SU-DHL-6 (cell line): Measurements from ENCODE around the gene UBQLN1.

Experiments
- H2AFZ ChIP-seq: fragments of 200-600 bp; sonication (generic); 2 replicates; pipeline ENCODE4 v1.6.1; 2014; ENCODE audit warnings: low read depth, mild to moderate bottlenecking, moderate library complexity, mixed read lengths, antibody characterized with exemption, low read length; ENCODE audit not compliant: severe bottlenecking
- H3F3A ChIP-seq: fragments of 200-600 bp; shearing (Covaris generic); 2 replicates; pipeline ENCODE4 v1.6.0; 2016; ENCODE audit warnings: antibody characterized with exemption, mild to moderate bottlenecking; ENCODE audit not compliant: insufficient read depth
- H3K27ac ChIP-seq: fragments of 200-600 bp; sonication (generic); 2 replicates; pipeline ENCODE4 v1.5.1; 2016; ENCODE audit warnings: low read depth, mild to moderate bottlenecking, low read length, moderate library complexity, mixed read lengths
- H3K27me3 ChIP-seq: fragments of 200-600 bp; sonication (generic), shearing (Covaris generic); 2 replicates; pipeline ENCODE4 v1.6.0; 2014; ENCODE audit warnings: mild to moderate bottlenecking, low read length
- H3K36me3 ChIP-seq: fragments of 200-600 bp; sonication (generic); 2 replicates; pipeline ENCODE4 v1.6.1; 2014; ENCODE audit warnings: mild to moderate bottlenecking, low read length, mixed read lengths
- H3K4me2 ChIP-seq: fragments of 300-600, 200-600 bp; shearing (Covaris generic), sonication (generic); 2 replicates; pipeline ENCODE4 v1.6.0; 2014; ENCODE audit warnings: low read length, low read depth, mild to moderate bottlenecking; ENCODE audit not compliant: poor library complexity, severe bottlenecking
- H3K4me3 ChIP-seq: fragments of 200-600 bp; sonication (generic); 2 replicates; pipeline ENCODE4 v1.5.1; 2014; ENCODE audit warnings: antibody characterized with exemption, low read length, mild to moderate bottlenecking, mixed read lengths; ENCODE audit not compliant: insufficient read depth, poor library complexity, severe bottlenecking
- H3K79me2 ChIP-seq: fragments of 200-600 bp; sonication (generic); 2 replicates; pipeline ENCODE4 v1.6.1; 2014; ENCODE audit warnings: mild to moderate bottlenecking, low read length, moderate library complexity; ENCODE audit not compliant: insufficient read depth
- H3K9ac ChIP-seq: fragments of 200-600 bp; sonication (generic); 2 replicates; pipeline ENCODE4 v1.7.0; 2014; ENCODE audit warnings: mild to moderate bottlenecking, low read length
- H3K9me2 ChIP-seq: fragments of 200-600 bp; sonication (generic); replicated peaks from 2 replicates; pipeline ENCODE4 v1.6.1; 2014; ENCODE audit warnings: low read length; ENCODE audit not compliant: insufficient read depth
- H3K9me3 ChIP-seq: fragments of 200-600 bp; sonication (generic); 2 replicates; pipeline ENCODE4 v1.6.1; 2014; ENCODE audit warnings: low read length, mixed read lengths; ENCODE audit not compliant: insufficient read depth
- H4K20me1 ChIP-seq: fragments of 200-600 bp; sonication (generic); 2 replicates; pipeline ENCODE4 v1.6.1; 2014; ENCODE audit warnings: low read depth, mild to moderate bottlenecking, antibody characterized with exemption, low read length, moderate library complexity, mixed read lengths
- CTCF ChIP-seq: fragments of 200-600 bp; sonication (generic); IDR thresholded peaks from one replicate; pipeline ENCODE4 v1.5.1; 2017; ENCODE audit warnings: antibody characterized with exemption, mild to moderate bottlenecking, low read length, moderate library complexity; ENCODE audit not compliant: insufficient read depth, poor library complexity, severe bottlenecking
- EZH2phosphoT487 ChIP-seq: fragments of 200-600 bp; sonication (generic), shearing (Covaris generic); conservative IDR thresholded peaks from 2 replicates; pipeline ENCODE4 v1.6.1; 2018; ENCODE audit warnings: mild to moderate bottlenecking, antibody characterized with exemption, low read length, moderate library complexity, mixed read lengths

Gene UBQLN1

GRCh38 chr9:83670381-83670780 lies 37.4 kb downstream of the UBQLN1 start:
- Histone ChIP-seq H3K9me3 (no peaks in the 10 kb centered on the region), H3K4me3 (no peak overlapping the region), H3K9ac (no peak overlapping the region), H3K27me3 (no peaks in the 10 kb centered on the region), H3K36me3 (peaks cover 19% of the 10 kb centered on the region), H4K20me1 (no peaks in the 10 kb centered on the region), H3F3A (no peaks in the 10 kb centered on the region), H3K27ac (no peak overlapping the region), H3K79me2 (peaks cover 9% of the 10 kb centered on the region; the same call in 1 of the 2 replicates), H2AFZ (no peak overlapping the region), H3K9me2 (no peaks in the 10 kb centered on the region), H3K4me2 (no peak overlapping the region)
- TF ChIP-seq EZH2phosphoT487 (no peak), CTCF (no peak)

GRCh38 chr9:83669067-83669466 lies 38.7 kb downstream of the UBQLN1 start:
- H4K20me1 ChIP-seq, result no peaks in the 10 kb centered on the region
- no peak for TF ChIP-seq EZH2phosphoT487
- TF ChIP-seq CTCF, result no peak

DNA sequence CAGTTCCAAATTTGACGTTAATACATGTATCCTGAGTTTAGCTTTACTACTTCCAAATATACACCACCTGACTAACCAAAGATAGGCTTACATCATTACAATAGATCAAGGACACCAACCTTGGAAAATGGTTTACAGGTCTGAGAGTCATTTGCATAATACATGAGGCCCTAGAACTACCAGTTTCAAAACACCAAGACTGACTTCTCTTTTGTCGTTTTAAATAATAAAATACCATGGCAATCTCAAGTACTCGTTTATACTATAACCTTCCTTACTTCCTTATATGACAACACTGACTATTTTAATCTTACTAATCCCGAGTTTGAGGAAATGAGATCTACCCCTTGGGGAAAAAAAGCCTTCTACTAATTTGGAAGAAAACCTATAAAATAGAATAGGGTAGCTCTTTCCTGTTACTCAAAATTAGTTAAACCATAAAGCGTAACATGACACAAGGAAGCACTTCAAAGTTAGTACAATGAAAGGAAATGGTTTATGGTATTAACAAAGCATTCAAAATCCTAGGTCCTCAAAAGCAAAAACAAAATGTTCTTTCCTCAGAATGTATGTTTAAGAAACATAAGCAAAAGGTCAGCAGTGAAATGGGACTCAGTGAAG lies 42.1 kb downstream of the UBQLN1 start:
- Histone ChIP-seq H4K20me1 (no peaks in the 10 kb centered on the region), H3K9me3 (no peaks in the 10 kb centered on the region), H3K9ac (no peak overlapping the region), H2AFZ (no peak overlapping the region), H3K27me3 (no peaks in the 10 kb centered on the region), H3K79me2 (0 out of 2 replicates have a peak, but pooled peaks cover 4% of the 10 kb centered on the region), H3K4me2 (no peak overlapping the region), H3F3A (no peaks in the 10 kb centered on the region), H3K27ac (no peak overlapping the region), H3K36me3 (peaks cover 33% of the 10 kb centered on the region), H3K9me2 (no peaks in the 10 kb centered on the region), H3K4me3 (no peak overlapping the region)
- TF ChIP-seq EZH2phosphoT487 (no peak), CTCF (no peak)

More at GRCh38 chr9:83669067-83669466, 38.7 kb downstream of the UBQLN1 start:
- H3K27ac ChIP-seq, result no peak overlapping the region
- no peaks in the 10 kb centered on the region for H3K27me3 ChIP-seq
- H3F3A ChIP-seq, result no peaks in the 10 kb centered on the region
- H3K9me2 ChIP-seq, result no peaks in the 10 kb centered on the region
- 0 out of 2 replicates have a peak, but pooled peaks cover 4% of the 10 kb centered on the region for H3K79me2 ChIP-seq
- H3K4me2 ChIP-seq, result no peak overlapping the region
- no peak overlapping the region for H3K9ac ChIP-seq
- H2AFZ ChIP-seq, result no peak overlapping the region
- H3K36me3 ChIP-seq, result peaks cover 15% of the 10 kb centered on the region
- H3K4me3 ChIP-seq, result no peak overlapping the region
- H3K9me3 ChIP-seq, result no peaks in the 10 kb centered on the region
